T-cell (primary cell): ENCODE measurements around the gene IL10. TPM values are rescaled to one million over a fixed set of nuclear protein-coding genes. Genes with fewer than 3 reads are reported as not detected.
"Not testable (repeated sequence)": the region's sequence is repeated elsewhere in the genome, so short reads cannot be mapped to it uniquely, and the experiment has no call there.

Experiments
- ATAC-seq, 4 experiments: fragments of 200-7000 bp in 3 of 4; fragments of 150-1000 bp in 1 of 4; cut with Tn5 transposase; replicated peaks in 1 of 4; 1 replicate in 3 of 4; 2 replicates in 1 of 4; pipeline ENCODE4 v1.10.0; 2021; ENCODE audit warnings: moderate library complexity in 3 of 4, mild to moderate bottlenecking in 2 of 4, moderate number of reproducible peaks in 1 of 4
- CTCF ChIA-PET, 2 donors: fragments of 300-600 bp; sonication (Branson Sonifier 250); formaldehyde crosslinking; loops; one replicate each; lab custom pipeline; 2022; ENCODE audit warnings: antibody characterized with exemption in 2 of 2; lab: Charles Lee
- POLR2A ChIA-PET, 2 donors: fragments of 300-600 bp; sonication (Branson Sonifier 250); formaldehyde crosslinking; loops; one replicate each; lab custom pipeline; 2022; ENCODE audit warnings: antibody characterized with exemption in 2 of 2; lab: Charles Lee
- DNase-seq, 35 experiments: peaks; one replicate each; pipeline versions ENCODE4 v3.0.0 to v3.0.0-alpha.2; 2013 to 2023
- H3K27ac ChIP-seq: one replicate; pipeline ENCODE4 v1.5.1; 2013; ENCODE audit warnings: low read length
- H3K27me3 ChIP-seq, 2 experiments: replicated peaks in 1 of 2; 1 replicate in 1 of 2; 2 replicates in 1 of 2; pipeline versions ENCODE4 v1.6.1 to v1.7.0; 2013; ENCODE audit warnings: low read length in 1 of 2, mixed read lengths in 1 of 2; ENCODE audit not compliant: control insufficient read depth in 2 of 2, insufficient read depth in 2 of 2; ENCODE audit errors: extremely low read depth in 1 of 2
- H3K36me3 ChIP-seq, 2 donors: 1 replicate in 1 of 2; 2 replicates in 1 of 2; pipeline versions ENCODE4 v1.6.1 to v1.7.0; 2013; ENCODE audit warnings: low read length in 1 of 2; ENCODE audit not compliant: control insufficient read depth in 2 of 2, insufficient read depth in 1 of 2; ENCODE audit errors: extremely low read depth in 1 of 2
- H3K4me1 ChIP-seq, 2 experiments: 1 replicate in 1 of 2; 2 replicates in 1 of 2; pipeline versions ENCODE4 v1.6.1 to v1.7.0; 2013; ENCODE audit warnings: low read length in 2 of 2, mixed read lengths in 1 of 2; ENCODE audit not compliant: insufficient read depth in 2 of 2, control insufficient read depth in 1 of 2; ENCODE audit errors: extremely low read depth in 1 of 2
- H3K4me3 ChIP-seq, 2 donors: 1 replicate in 1 of 2; 2 replicates in 1 of 2; pipeline versions ENCODE4 v1.5.1 to v1.7.0; 2013; ENCODE audit warnings: mild to moderate bottlenecking in 2 of 2, low read length in 1 of 2, moderate library complexity in 1 of 2; ENCODE audit not compliant: control insufficient read depth in 1 of 2; ENCODE audit errors: extremely low read depth in 1 of 2
- H3K9me3 ChIP-seq: 2 replicates; pipeline ENCODE4 v1.7.0; 2013
- H3K27ac Mint-ChIP-seq, 2 donors: one replicate each; pipeline ENCODE4 v1.8.0; 2020 to 2021; ENCODE audit warnings: mild to moderate bottlenecking in 2 of 2, mixed read lengths in 2 of 2
- H3K27me3 Mint-ChIP-seq, 2 donors: one replicate each; pipeline ENCODE4 v1.8.0; 2021 to 2022; ENCODE audit warnings: mixed read lengths in 2 of 2
- H3K36me3 Mint-ChIP-seq: one replicate; pipeline ENCODE4 v1.8.0; 2021; ENCODE audit warnings: mixed read lengths
- H3K4me1 Mint-ChIP-seq, 3 donors: one replicate each; pipeline ENCODE4 v1.8.0; 2020 to 2022; ENCODE audit warnings: mixed read lengths in 3 of 3, mild to moderate bottlenecking in 1 of 3
- H3K4me3 Mint-ChIP-seq, 3 donors: one replicate each; pipeline ENCODE4 v1.8.0; 2020 to 2022; ENCODE audit warnings: mild to moderate bottlenecking in 3 of 3, mixed read lengths in 3 of 3, moderate library complexity in 3 of 3
- H3K9me3 Mint-ChIP-seq, 3 donors: one replicate each; pipeline ENCODE4 v1.8.0; 2020 to 2022; ENCODE audit warnings: mixed read lengths in 3 of 3
- WGBS: methylation state at CpG from one replicate; pipeline ENCODE4 v1.1.5; 2013; ENCODE audit warnings: missing lambda C conversion rate; ENCODE audit not compliant: insufficient coverage; 5-methylcytosine and 5-hydroxymethylcytosine counted together
- total RNA-seq, 35 experiments: library from RNA in 6 of 35; stranded (reverse) in 6 of 35; fragments of 120-200 nt in 1 of 35; gene quantifications; one replicate each; pipeline versions ENCODE4 v1.2.1 to v1.2.4 and lab custom pipeline; 2013 to 2026

Gene IL10
- total RNA-seq, 5 donors from 2014 or later (not counting 1 experiment from before 2014, with no cell fraction given) = 0.19 to 1.1 (median 0.26) TPM; not detected in 2

DNA sequence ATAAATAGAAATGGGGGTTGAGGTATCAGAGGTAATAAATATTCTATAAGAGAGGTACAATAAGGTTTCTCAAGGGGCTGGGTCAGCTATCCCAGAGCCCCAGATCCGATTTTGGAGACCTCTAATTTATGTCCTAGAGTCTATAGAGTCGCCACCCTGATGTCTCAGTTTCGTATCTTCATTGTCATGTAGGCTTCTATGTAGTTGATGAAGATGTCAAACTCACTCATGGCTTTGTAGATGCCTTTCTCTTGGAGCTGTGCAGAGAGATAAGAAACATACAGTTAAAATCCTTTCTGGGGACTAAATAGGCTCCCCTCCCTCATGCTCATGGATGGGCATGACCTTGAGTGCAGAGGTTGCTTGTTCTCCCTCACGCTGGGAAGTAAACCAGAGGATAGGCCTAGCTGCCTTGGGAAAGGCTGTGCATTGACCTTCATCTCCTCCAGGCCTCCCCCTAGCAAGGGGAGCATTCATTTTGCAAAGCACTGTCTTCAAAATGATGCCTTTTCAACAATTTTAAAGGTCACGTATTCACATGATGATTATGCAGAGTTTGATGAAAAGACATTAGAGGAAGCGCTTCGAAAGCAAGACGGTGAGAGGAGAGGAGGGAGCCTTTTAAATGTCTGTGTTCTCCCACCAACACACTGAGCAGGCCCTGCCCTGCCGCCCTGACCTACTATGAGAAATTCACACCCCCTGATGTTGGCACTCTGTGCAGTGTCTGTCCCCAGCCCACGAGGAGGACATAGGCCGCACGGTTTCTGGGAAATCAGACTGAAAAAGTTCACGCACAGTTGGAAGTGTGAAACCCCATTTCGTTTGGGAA, 3.6 kb downstream of the IL10 start:
- Histone ChIP-seq H3K4me1 (peaks cover 53 to 73% of the 10 kb centered on the region in 2 experiments), H3K27ac (peak overlapping the region; percentile 60), H3K4me3 (no peak overlapping the region), H3K9me3 (no peaks in the 10 kb centered on the region), H3K36me3 (no peaks in the 10 kb centered on the region), H3K27me3 (peaks cover 0 to 2% of the 10 kb centered on the region in 2 experiments)
- peak overlapping the region in 2 of 3 donors; percentile 11 to 58 for H3K4me3 Mint-ChIP-seq
- ATAC-seq = peak in 1 of 4 experiments; percentile 2
- peaks cover 75 to 88% (median 84%) of the 10 kb centered on the region in 3 donors for H3K4me1 Mint-ChIP-seq
- peak in 1 of 35 experiments; percentile 12 for DNase-seq
- peak overlapping the region; percentile 75 to 76 for H3K27ac Mint-ChIP-seq
- POLR2A ChIA-PET = interaction anchor here (0.6 to 0.8 kb wide), 6 partner anchors 9 to 166 kb away, joined by 3 to 4 read pairs (median 3); no protein-coding TSS in a partner anchor
- CTCF ChIA-PET = interaction anchor here (0.6 to 1.6 kb wide), 10 partner anchors 20 to 62 kb away, joined by 3 to 8 read pairs (median 4); no protein-coding TSS in a partner anchor
- H3K27me3 Mint-ChIP-seq = no peaks in the 10 kb centered on the region
- 25% methylated on average over 6 of the region's 14 CpGs for WGBS
- no peaks in the 10 kb centered on the region for H3K36me3 Mint-ChIP-seq
- no peaks in the 10 kb centered on the region for H3K9me3 Mint-ChIP-seq

DNA sequence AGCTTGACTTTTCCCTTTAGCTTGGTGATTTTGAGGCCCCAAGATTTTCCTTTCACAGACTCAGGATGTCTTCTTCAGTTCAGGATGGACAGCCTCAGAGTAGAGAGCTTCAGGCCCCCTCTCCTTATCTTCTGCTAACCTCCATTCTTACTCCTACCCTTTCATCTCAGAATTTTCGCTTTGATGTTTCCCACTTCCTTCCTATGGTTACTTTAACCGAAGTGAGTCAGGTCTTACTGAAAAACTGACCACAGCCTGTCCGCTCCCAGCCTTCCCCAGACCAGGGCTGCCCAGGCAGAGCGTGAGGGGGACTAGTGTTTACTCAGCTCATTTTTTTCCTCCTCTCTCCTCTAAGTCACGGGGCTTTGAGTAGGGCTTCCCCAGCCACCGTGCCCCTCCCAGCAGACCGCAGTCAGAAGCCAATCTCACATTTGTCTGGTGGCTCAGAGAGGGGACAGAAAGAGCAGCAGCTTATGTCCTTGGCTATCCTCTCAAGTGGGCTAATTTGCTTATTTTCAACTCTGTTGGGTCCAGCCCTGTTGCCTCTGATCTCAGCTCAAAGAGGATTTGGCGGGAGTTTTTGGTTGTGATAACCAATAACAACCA, 5.9 kb downstream of the IL10 start:
- Mint-ChIP-seq H3K27ac (peak overlapping the region; percentile 2 to 40), H3K4me3 (peak overlapping the region; percentile 41 to 65 (median 58)), H3K27me3 (no peaks in the 10 kb centered on the region), H3K36me3 (no peaks in the 10 kb centered on the region), H3K9me3 (no peaks in the 10 kb centered on the region), H3K4me1 (peaks cover 64 to 75% (median 69%) of the 10 kb centered on the region in 3 donors)
- no peaks in the 10 kb centered on the region for H3K36me3 ChIP-seq
- H3K4me1 ChIP-seq = peaks cover 38 to 61% of the 10 kb centered on the region in 2 experiments
- DNase-seq (peak; percentile 39 to 85 (median 66)), ATAC-seq (peak; percentile 81 to 85 (median 84))
- POLR2A ChIA-PET = interaction anchor here (0.5 to 1.0 kb wide), 4 partner anchors 21 to 38 kb away, joined by 3 to 4 read pairs (median 4); no protein-coding TSS in a partner anchor
- H3K4me3 ChIP-seq = peak overlapping the region in 1 of 2 donors; percentile 6
- CTCF ChIA-PET = interaction anchor here (0.6 to 2.8 kb wide), 13 partner anchors 9 to 1077 kb away, joined by 3 to 16 read pairs (median 5); no protein-coding TSS in a partner anchor
- 14% methylated on average over 8 of the region's 8 CpGs for WGBS
- H3K9me3 ChIP-seq = no peaks in the 10 kb centered on the region
- H3K27me3 ChIP-seq = peaks cover 0 to 2% of the 10 kb centered on the region in 2 experiments
- no peak overlapping the region for H3K27ac ChIP-seq

DNA sequence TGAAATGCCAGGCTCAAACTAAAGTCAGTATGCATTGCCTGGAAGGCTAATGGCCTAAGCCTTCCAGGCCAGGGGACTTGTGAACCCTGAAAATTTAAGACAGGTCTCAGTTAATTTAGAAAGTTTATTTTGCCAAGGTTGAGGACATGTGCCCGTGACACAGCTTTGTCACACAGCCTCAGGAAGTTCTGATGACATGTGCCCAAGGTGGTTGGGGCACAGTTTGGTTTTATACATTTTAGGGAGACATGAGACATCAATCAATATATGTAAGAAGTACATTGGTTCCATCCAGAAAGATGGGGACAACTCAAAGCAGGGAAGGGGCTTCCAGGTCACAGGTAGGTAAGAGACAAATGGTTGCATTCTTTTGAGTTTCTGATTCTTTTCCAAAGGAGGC, 6.5 kb downstream of the IL10 start:
- DNase-seq, H3K36me3 Mint-ChIP-seq, H3K4me3 ChIP-seq, H3K9me3 Mint-ChIP-seq, H3K36me3 ChIP-seq, H3K27me3 ChIP-seq, H3K27ac ChIP-seq, H3K27me3 Mint-ChIP-seq, H3K9me3 ChIP-seq: not testable (repeated sequence)
- ChIA-PET POLR2A (interaction anchor here (0.5 to 1.0 kb wide), 8 partner anchors 20 to 193 kb away, joined by 3 to 4 read pairs (median 3); no protein-coding TSS in a partner anchor), CTCF (interaction anchor here (0.6 to 2.8 kb wide), 15 partner anchors 9 to 151 kb away, joined by 3 to 16 read pairs (median 5); no protein-coding TSS in a partner anchor)
- peaks cover 64 to 74% (median 69%) of the 10 kb centered on the region in 3 donors for H3K4me1 Mint-ChIP-seq
- peak in 1 of 4 experiments; percentile 13 for ATAC-seq
- WGBS = no CpG with 5 or more reads among the region's 1 CpG
- H3K27ac Mint-ChIP-seq = peak overlapping the region in 1 of 2 donors; percentile 27
- peaks cover 33 to 56% of the 10 kb centered on the region in 2 experiments for H3K4me1 ChIP-seq
- H3K4me3 Mint-ChIP-seq = peak overlapping the region in 1 of 3 donors; percentile 58

DNA sequence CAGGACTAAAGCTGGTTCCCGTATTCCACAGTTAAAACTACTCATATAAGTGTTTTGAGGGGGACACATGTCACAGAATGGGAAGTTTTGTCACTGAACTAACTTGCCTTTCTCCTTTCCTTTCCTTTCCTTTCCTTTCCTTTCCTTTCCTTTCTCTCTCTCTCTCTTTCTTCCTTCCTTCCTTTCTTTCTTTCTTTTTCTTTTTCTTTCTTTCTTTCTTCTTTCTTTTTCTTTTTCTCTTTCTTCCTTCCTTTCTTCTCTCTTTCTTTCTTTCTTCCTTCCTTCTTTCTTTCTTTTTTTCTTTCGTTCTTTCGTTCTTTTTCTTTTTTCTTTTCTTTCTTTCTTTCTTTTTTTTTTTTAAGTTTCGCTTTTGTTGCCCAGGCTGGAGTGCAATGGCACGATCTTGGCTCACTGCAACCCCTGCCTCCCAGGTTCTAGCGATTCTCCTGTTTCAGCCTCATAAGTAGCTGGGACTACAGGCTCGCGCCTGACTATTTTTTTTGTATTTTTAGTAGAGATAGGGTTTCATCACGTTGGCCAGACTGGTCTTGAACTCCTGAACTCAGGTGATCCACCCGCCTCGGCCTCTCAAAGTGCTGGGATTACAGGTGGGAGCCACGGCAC, 9.4 kb downstream of the IL10 start:
- ChIA-PET POLR2A (interaction anchor here in 1 of 2 donors (0.6 kb wide), 1 partner anchor 15 kb away, joined by 4 read pairs; no protein-coding TSS in a partner anchor), CTCF (interaction anchor here in 1 of 2 donors (1.4 kb wide), 1 partner anchor 150 kb away, joined by 4 read pairs; no protein-coding TSS in a partner anchor)
- H3K36me3 Mint-ChIP-seq, H3K27ac Mint-ChIP-seq, H3K27me3 ChIP-seq, H3K9me3 Mint-ChIP-seq, H3K4me3 Mint-ChIP-seq, H3K27ac ChIP-seq, H3K27me3 Mint-ChIP-seq, ATAC-seq, H3K36me3 ChIP-seq, DNase-seq, H3K9me3 ChIP-seq, H3K4me3 ChIP-seq: not testable (repeated sequence)
- H3K4me1 Mint-ChIP-seq = peaks cover 46 to 53% (median 49%) of the 10 kb centered on the region in 3 donors
- peaks cover 26 to 48% of the 10 kb centered on the region in 2 experiments for H3K4me1 ChIP-seq
- 87% methylated on average over 3 of the region's 12 CpGs for WGBS

DNA sequence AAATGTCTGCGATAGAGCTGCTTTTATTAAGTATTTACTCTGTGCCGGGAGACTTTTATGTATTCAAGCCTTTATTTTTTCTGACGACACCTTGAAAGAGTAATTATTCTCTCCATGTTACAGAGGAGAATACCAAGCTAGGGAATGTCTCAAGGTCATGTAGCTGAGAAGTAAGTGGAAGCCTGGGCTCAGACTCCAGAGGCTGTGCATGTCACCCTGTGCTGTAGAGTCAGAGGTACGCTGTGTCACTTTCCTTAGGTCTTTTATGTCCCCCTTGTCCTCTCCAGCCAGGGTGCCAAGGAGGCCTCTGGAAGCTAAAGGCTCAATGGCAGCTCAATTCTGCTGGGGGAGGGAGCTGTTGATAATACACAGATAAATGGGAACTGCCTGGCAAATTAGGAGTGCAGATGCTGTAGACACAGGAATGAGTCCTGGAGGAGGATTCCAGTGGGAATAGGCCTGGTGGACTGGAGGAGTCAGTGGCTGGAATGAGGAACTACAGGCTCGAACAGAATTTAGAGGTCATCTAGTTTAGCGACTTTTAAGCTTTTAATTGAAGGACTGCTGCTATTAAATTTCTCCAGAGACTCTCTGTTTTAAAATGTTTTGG, 11.0 kb downstream of the IL10 start:
- Histone ChIP-seq H3K36me3 (no peaks in the 10 kb centered on the region), H3K27ac (no peak overlapping the region), H3K27me3 (no peaks in the 10 kb centered on the region), H3K4me3 (no peak overlapping the region), H3K4me1 (peaks cover 33 to 44% of the 10 kb centered on the region in 2 experiments), H3K9me3 (no peaks in the 10 kb centered on the region)
- DNase-seq (no peak), ATAC-seq (no peak)
- ChIA-PET CTCF (interaction anchor here (0.5 to 1.4 kb wide), 7 partner anchors 25 to 1169 kb away, joined by 3 to 5 read pairs (median 3); no protein-coding TSS in a partner anchor), POLR2A (interaction anchor here (1.0 to 1.9 kb wide), 3 partner anchors 8 to 23 kb away, joined by 3 to 4 read pairs (median 4); partner anchors contain the start of gene IL19 (in 1 of the 2))
- H3K27ac Mint-ChIP-seq = no peak overlapping the region
- no peaks in the 10 kb centered on the region for H3K36me3 Mint-ChIP-seq
- 87% methylated on average over 3 of the region's 6 CpGs for WGBS
- H3K4me1 Mint-ChIP-seq = peaks cover 39 to 45% (median 42%) of the 10 kb centered on the region in 3 donors
- no peak overlapping the region for H3K4me3 Mint-ChIP-seq
- no peaks in the 10 kb centered on the region for H3K27me3 Mint-ChIP-seq
- H3K9me3 Mint-ChIP-seq = no peaks in the 10 kb centered on the region
